ENCODE data around the gene UQCRQ.

UQCRQ gene

DNA sequence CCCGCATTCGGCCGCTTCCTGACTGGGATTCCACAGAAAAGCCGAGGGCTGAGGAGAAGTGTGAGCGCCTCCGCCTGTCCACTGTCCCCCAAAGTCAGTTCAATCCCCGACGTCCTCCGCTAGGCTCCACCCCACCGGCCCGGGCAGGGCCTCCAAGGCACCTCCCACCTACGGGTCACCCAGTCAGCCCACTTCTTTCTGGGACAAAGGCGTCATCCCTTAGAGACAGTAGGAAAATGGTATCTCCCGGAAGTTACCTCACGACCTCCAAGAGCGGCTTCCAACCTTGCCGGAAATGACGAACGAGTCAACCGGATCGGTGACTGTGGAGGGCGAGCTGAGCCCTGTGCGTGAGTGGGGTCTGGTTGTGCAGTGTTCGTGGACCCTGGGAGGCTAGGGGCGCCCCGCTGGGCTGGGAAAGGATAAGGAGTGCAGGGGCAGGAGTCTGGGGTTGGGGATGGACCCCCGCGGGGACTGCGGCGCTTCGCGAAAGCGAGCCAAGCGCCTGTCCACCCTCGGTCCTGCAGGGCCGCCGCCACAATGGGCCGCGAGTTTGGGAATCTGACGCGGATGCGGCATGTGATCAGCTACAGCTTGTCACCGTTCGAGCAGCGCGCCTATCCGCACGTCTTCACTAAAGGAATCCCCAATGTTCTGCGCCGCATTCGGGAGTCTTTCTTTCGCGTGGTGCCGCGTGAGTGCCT is at the start of gene UQCRQ, which contains the start of gene GDF9:
TSS of gene UQCRQ (plus strand) at position 301 of the 704 bp plus-strand sequence. CDS start at position 541, 240 bp downstream.
TSS of gene GDF9 (minus strand) at position 128 of the 704 bp plus-strand sequence. CDS start 1,936 bp downstream, outside the sequence.
- peak; percentile 92 for FAIRE-seq

DNA sequence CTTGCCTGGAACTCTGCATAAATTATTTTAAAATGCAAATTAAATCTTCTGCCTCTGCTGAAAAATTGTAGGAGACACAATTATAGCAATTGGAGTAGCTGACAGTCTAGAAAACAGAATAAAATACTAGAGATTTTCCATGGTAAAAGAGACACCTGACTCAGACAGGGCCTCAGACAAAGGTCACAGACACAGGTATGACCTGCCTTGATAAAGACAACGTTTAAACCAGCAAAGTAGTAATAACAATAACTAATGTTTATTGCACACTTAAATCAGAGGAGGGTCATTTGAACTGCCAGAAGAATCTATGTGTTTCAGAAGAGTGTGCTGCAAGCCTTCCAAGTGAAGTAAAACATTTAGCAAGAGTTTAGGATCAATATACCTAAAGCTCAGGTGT is 49.4 kb upstream of the UQCRQ start:
- no peak for FAIRE-seq

DNA sequence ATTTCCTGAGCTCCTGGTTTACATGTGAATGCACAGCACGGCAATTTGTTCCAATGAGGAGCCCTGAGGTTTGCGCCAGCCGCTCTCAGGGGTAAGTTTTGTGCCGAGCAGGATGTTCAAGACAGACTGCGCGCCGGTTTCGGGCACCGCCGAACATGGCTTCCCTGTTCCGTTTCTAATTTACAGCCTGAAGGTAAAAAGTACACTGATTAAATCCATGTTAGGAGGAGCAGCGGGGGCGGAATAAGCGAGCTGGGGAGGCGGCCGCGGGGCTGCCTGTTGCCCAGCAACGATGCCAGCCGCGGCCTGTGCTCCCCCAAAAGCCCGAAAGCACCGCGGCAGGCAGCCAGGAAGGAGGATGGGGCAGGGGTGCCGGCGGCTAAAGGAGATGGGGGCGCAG is 47.0 kb upstream of the UQCRQ start:
- no peak for FAIRE-seq

DNA sequence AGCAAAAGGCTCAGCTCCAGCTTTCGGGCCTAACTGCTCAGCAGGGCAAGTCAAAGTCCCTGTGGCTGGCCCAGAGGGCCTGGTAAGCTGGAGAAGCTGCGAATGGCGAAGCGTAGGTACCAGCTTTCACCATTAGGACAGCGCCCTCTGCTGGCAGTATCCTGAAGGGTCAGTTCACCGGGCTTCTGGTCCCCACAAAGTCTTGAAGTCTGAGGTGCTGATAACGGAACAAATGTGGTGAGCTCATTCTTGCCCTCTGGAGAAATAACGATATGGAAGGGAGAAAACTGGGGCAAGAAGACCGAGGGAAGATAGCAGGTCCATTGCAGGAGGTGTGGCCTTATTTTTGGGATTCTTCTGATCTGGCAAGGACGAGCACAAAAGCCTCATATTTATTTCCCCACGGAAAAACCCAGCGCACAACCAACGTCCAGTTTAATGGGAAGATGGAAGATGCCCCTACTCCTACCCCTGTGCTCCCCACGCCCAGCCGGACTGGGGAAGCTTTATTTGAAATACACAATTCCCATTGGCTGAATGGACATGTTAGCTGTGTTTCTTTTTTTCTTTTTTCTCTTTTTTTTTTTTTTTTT is 46.2 kb upstream of the UQCRQ start:
- FAIRE-seq, result peak; percentile 75

- no peak for FAIRE-seq
These were observed 45.1 kb upstream of the UQCRQ start for GRCh38 chr5:132821350-132821749.

- no peak for FAIRE-seq
These were observed 44.7 kb upstream of the UQCRQ start for GRCh38 chr5:132821791-132822190.

GRCh38 chr5:132822650-132823480 is 43.6 kb upstream of the UQCRQ start:
- FAIRE-seq, result no peak

DNA sequence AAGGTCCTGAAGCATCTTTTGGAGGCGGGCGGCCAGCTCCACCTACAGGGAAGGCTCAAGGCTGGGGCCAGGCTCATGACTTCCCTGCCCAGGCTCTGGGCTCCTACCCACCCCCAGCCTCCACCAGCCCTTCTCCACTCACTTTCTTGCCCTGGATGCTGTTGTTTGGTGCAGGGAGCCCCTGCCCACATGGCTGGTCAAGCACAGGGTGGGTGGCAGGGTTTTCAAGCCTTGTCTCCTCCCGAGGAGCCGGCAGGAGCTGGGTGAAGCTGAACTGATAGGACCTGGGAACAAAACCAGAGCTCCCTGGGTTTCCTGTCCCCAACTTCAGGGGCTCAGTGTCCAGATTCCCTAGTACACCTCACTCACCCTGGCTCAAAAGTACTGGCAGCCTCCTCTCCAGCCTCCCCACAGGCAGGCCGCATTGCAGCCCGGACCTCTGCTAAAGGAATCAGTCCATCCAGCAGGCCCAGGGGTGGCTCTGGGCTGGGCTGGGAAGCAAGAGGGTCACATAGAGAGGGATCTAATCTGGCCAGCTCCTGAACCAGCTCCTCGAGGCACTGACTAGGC is 42.9 kb upstream of the UQCRQ start:
- no peak for FAIRE-seq

GRCh38 chr5:132824426-132824825 is 42.0 kb upstream of the UQCRQ start:
- FAIRE-seq, result no peak

DNA sequence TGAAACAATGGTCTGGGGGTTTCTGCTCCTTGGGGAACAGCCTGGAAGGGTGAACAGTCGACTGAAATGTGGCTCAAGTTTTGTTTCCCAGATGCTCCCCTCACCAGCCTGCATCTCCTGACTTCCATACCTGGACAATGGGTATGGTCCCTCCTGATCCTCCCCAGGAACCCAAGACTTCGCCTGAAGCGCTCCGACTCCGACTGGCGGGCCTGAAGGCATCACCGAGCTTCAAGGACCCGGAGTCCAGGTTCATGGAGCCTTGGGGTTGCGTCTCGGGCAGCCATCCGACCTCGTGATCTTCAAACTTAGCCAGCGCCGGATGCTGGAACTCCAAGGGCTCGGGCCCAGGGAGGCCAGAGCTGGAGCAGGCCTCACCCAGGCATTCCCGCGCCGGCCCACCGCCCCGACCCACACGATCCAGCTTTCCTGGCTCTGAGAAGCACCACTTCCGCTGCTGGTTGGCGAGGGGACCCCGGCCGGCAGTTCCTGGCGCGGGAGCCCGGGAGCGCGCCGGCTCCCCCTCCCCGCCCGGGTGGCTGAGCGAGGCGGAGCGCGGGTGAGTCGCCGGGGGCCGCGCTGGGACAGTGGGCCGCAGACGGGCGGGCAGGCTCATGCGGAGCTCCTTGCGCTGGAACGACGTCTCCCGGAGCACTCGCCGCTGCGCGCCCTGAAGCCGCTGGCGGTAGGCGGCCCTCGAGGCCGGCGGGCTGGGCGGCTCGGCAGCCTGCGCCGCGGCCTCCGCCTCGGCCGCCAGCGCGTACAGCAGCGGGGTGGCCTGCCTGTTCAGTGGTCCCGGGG is 41.2 kb upstream of the UQCRQ start:
- no peak for FAIRE-seq

DNA sequence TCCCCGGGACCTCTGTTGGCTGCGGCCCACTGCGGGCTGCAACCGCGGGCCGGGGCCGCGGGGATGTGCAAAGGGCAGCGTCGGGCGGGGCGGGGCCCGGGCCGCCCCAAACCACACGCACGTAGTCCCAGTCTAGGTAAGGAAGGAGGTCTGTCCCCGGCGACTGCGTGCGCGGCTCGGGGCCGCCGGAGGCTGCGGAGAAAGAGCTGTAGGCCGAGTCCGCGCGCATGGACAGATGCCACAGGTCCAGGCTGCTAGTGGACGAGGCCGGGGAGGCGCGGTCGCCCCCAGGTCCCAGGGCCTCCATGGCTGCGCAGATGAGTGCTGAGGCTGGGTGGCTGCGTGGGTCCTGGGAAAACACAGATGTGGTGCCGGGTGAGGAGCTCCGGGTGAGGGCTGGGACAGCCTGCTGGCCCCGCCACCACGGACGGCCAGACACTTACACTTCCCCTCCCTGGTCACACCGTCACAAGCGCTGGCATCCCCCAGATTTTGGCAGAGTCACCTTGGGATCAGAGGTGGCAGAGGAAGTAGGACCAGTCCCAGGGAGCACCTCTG is 40.5 kb upstream of the UQCRQ start:
- no peak for FAIRE-seq

DNA sequence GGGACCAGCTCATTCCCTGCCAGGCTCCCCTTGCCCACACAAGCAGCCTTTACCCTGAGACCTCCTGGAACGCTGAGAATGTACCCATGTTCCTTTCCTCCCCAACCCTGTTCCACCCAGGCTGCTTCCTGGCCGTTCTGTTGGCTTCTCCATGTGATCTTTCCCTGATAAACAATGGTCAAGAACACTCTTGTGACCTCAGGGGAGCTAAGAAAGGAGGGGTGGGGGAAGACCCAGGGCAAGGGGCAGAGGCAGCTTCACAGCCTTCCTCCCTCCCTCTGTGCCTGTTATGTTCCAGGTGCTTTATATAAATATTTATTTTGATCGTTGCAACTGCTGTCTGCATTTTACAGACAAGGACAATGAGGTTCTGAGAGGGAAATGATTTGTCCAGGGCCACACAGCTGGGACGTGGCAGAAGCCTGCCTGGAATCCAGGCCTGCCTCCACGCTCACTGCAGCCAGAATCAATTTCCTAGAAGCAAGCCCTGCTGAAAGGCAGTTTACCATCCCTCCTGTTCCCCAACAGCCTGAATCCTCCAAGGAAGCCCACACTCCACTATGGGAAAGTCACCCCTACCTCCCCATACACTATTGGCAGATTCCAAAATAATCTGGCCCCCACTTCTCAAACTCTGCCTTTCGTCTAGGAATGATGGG is 39.9 kb upstream of the UQCRQ start:
- FAIRE-seq, result no peak

GRCh38 chr5:132827943-132828673 is 38.3 kb upstream of the UQCRQ start:
- no peak for FAIRE-seq

- FAIRE-seq, result no peak
These were observed 37.5 kb upstream of the UQCRQ start for GRCh38 chr5:132828846-132829494.

- FAIRE-seq, result no peak
These were observed 36.6 kb upstream of the UQCRQ start for GRCh38 chr5:132829742-132830435.

DNA sequence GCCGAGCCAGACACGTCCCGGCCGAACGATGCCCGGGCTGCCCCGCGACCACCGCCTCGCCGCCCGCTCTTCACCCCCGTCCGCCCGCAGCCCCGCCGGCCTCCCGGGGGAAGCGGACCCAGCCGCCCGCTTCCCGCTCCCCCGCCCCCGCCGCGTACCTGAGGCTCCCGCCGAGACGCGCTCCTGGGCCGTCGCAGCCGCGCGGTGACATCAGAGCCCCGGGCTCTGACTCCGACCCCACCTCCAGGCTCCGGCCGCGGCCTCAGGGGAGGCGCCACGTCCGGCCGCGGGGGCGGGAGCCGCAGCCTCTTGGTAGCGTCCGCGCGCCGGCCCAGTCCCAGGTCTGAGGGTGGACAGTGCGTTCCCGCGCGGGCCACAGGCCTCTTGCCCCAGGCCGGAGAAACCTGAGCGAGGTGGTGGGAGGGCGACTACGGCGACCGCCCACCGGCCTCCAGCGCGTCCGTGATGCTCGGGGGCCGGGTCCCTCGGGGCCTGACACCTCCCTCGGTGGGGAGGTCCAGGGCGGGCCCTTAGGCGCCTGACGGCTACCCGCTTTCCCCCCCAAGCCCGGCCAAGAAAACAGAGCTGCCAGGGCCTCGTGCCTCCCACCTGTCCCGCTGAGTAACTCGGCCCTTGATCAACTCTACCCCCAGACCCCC is 35.9 kb upstream of the UQCRQ start, which contains the start of gene SHROOM1:
TSS of gene SHROOM1 (minus strand) at position 212 of the 659 bp plus-strand sequence. CDS start 4,507 bp downstream, outside the sequence.
- no peak for FAIRE-seq

DNA sequence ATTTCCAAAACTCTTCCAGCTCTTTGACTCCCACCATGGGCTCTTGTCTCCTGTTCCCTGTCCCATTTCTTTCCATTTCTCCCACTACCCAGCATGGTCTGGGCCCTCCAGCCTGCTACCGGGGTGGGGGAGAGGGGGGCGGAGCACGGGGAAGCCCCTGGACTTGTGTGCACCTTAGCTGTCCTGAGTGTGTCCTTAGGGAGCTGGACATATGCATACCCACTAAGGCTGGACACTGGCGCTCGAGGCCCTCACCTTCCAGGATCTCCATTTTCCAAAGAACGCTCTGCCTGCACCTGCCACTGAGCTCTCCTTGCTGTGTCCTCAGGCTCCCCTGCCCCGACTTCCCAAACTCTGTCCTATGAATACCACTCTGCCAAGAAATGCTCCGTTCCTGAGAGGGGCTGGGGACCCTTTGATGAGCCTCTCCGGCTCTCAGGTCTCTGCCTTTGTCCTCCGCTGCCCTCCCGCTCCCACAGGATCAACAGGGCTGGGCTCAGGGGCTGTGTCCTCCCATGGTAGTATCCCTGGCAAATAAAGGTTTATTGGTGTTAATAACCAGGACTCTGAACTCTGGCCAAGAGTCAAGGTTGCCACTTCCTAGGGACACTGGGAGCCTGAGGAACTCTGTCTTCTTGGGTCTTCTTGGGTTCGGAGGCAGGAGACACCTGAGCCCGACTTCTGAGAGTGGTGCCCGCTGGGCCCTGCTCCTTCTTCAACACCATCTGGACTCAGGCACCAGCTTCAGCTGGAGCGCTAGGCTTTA is 35.2 kb upstream of the UQCRQ start:
- FAIRE-seq, result no peak

DNA sequence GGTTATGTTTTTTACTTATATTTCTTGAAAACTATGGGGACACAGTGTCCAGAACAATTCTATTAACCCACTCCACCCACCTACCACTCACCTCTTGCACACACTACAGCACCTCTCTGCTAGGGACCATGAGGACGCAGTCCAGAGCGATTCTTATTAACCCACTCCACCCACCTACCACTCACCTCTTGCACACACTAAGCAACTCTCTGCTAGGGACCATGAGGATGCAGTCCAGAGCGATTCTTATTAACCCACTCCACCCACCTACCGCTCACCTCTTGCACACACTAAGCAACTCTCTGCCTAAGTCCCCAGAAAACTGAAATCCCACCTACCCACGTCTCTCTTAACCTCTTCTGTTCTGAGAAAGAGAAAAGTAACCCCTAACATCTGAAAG is 33.8 kb upstream of the UQCRQ start:
- no peak for FAIRE-seq
